Measurements from ENCODE around the gene ZBTB47. TPM values are rescaled to one million over a fixed set of nuclear protein-coding genes. Genes with fewer than 3 reads are reported as not detected.

The ZBTB47 gene
- polyA plus RNA-seq, 1 donor from 2014 or later = 4.8 TPM

- no peaks in the 10 kb centered on the region for H3K27me3 ChIP-seq (ENCODE audit: insufficient read depth, low read depth, low read length)
- no peaks in the 10 kb centered on the region for H4K20me1 ChIP-seq (ENCODE audit: insufficient read depth)
- H2AFZ ChIP-seq (ENCODE audit: low read depth, low read length) = no peak overlapping the region
- H3K9me2 ChIP-seq (ENCODE audit: insufficient read depth, low read length) = no peaks in the 10 kb centered on the region
- H3K36me3 ChIP-seq (ENCODE audit: insufficient read depth, low read length) = no peaks in the 10 kb centered on the region
- no peaks in the 10 kb centered on the region for H3K9me3 ChIP-seq (ENCODE audit: low read length)
- no peaks in the 10 kb centered on the region for H3K79me2 ChIP-seq (replicated peaks; ENCODE audit: insufficient read depth, low read length)
- no peak overlapping the region for H3K4me3 ChIP-seq (ENCODE audit: low read length)
- no peaks in the 10 kb centered on the region for H3F3A ChIP-seq (ENCODE audit: insufficient read depth, low read length, poor library complexity, severe bottlenecking)
- H3K9ac ChIP-seq (ENCODE audit: low read length) = no peak overlapping the region
- H3K4me2 ChIP-seq (ENCODE audit: low read length) = no peak overlapping the region
- TF ChIP-seq EP300 (conservative IDR thresholded peaks at IDR 0.05; ENCODE audit: poor library complexity, severe bottlenecking) (no peak), POLR2AphosphoS5 (IDR thresholded peaks at IDR 0.05) (no peak), CTCF (IDR thresholded peaks at IDR 0.05; ENCODE audit: poor library complexity, severe bottlenecking) (no peak), EZH2 (IDR thresholded peaks at IDR 0.05; ENCODE audit: borderline replicate concordance, insufficient read depth, low read length, poor library complexity, severe bottlenecking) (no peak), MXI1 (conservative IDR thresholded peaks at IDR 0.05; ENCODE audit: poor library complexity, severe bottlenecking) (no peak), SMC3 (conservative IDR thresholded peaks at IDR 0.05; ENCODE audit: poor library complexity) (no peak), RAD21 (conservative IDR thresholded peaks at IDR 0.05) (no peak), REST (IDR thresholded peaks at IDR 0.05; ENCODE audit: borderline replicate concordance) (no peak), TAF1 (IDR thresholded peaks at IDR 0.05; ENCODE audit: low read depth) (no peak)
- no peak overlapping the region for H3K27ac ChIP-seq (ENCODE audit: low read length)
Observed at GRCh38 chr3:42709621-42710020, 56.1 kb downstream of the ZBTB47 start.

GRCh38 chr3:42710323-42711021, 57.0 kb downstream of the ZBTB47 start:
- Histone ChIP-seq H3K27ac (ENCODE audit: low read length) (no peak overlapping the region), H3K4me3 (ENCODE audit: low read length) (no peak overlapping the region), H3F3A (ENCODE audit: insufficient read depth, low read length, poor library complexity, severe bottlenecking) (no peaks in the 10 kb centered on the region), H2AFZ (ENCODE audit: low read depth, low read length) (no peak overlapping the region), H3K27me3 (ENCODE audit: insufficient read depth, low read depth, low read length) (no peaks in the 10 kb centered on the region), H3K4me2 (ENCODE audit: low read length) (no peak overlapping the region), H3K79me2 (replicated peaks; ENCODE audit: insufficient read depth, low read length) (no peaks in the 10 kb centered on the region), H3K9ac (ENCODE audit: low read length) (no peak overlapping the region), H4K20me1 (ENCODE audit: insufficient read depth) (no peaks in the 10 kb centered on the region), H3K9me3 (ENCODE audit: low read length) (no peaks in the 10 kb centered on the region), H3K36me3 (ENCODE audit: insufficient read depth, low read length) (no peaks in the 10 kb centered on the region), H3K9me2 (ENCODE audit: insufficient read depth, low read length) (no peaks in the 10 kb centered on the region)
- TF ChIP-seq POLR2AphosphoS5 (IDR thresholded peaks at IDR 0.05) (no peak), REST (IDR thresholded peaks at IDR 0.05; ENCODE audit: borderline replicate concordance) (no peak), MXI1 (conservative IDR thresholded peaks at IDR 0.05; ENCODE audit: poor library complexity, severe bottlenecking) (no peak), EP300 (conservative IDR thresholded peaks at IDR 0.05; ENCODE audit: poor library complexity, severe bottlenecking) (no peak), TAF1 (IDR thresholded peaks at IDR 0.05; ENCODE audit: low read depth) (no peak), RAD21 (conservative IDR thresholded peaks at IDR 0.05) (no peak), CTCF (IDR thresholded peaks at IDR 0.05; ENCODE audit: poor library complexity, severe bottlenecking) (no peak), SMC3 (conservative IDR thresholded peaks at IDR 0.05; ENCODE audit: poor library complexity) (no peak), EZH2 (IDR thresholded peaks at IDR 0.05; ENCODE audit: borderline replicate concordance, insufficient read depth, low read length, poor library complexity, severe bottlenecking) (no peak)
